GM18507 (cell line): ENCODE measurements around the gene GAL3ST1.

Source experiments
- DNase-seq: peaks from one replicate; pipeline ENCODE4 v3.0.0; 2011; ENCODE audit warnings: low read depth; ENCODE audit not compliant: insufficient read length; ENCODE audit errors: extremely low spot score
- FAIRE-seq: peaks from 2 replicates; lab custom pipeline; 2011; peaks lifted over from hg19 to GRCh38; lab: Jason Lieb, UNC

Gene GAL3ST1

DNA sequence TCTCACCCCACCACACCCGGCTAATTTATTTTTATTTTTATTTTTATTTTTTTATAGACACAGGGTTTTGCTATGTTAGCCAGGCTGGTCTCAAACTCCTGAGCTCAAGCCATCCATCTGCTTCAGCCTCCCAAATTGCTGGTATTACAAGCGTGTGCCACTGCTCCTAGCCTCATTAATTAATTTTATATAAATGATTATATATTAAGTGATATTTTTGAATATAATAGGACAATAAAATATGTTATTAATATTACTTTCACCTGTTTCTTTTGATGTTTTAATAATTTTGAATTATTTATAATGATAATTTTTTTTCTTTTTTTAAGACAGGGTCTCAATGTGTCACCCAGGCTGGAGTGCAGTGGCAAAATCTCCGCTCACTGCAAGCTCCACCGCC lies 66.8 kb downstream of the GAL3ST1 start:
- DNase-seq (no peak), FAIRE-seq (no peak)

DNA sequence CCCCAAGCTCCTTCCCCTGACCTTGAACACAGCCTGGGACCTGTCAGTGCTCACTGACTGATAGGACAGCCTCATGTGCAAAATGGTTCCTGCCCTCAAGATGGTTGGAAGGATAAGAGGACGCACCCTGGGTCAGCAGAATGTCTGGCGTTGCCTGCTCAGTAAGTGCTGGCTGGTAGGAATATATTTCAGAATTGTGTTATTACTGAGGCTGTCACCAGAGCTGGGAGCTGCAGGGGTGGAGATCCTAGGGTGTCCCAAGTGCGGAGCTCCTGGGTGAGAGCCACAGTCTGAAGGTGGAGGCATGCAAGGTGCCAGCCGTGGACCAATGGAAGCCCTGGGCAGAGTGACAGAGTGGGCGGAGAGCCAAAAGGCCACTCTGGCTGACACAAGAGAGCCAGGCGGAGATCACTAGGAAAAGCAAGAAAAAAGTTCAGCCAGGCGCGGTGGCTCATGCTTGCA lies 67.9 kb downstream of the GAL3ST1 start:
- no peak for FAIRE-seq
- DNase-seq = no peak
